Measurements from ENCODE around the gene GAB1.

DNA sequence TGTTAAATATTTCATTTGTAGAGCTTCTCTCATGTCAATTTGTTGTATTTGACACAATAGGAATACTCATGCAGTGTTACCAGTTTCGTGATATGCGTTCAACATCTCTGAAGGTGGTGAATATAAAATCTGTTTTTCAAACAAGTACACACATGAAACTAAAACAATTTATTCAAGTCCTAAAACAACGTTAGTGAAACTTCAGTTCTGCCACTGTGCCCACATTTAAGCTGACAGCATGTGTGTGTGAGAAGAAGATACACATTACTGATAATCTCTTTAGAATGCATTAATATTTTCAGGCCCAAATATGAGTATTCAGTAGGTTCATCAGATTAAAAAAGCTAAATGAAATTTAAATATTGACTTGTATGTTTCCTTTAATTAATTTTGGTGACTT is 21.7 kb downstream of the GAB1 start:
- TF ChIP-seq, protein P1, sequence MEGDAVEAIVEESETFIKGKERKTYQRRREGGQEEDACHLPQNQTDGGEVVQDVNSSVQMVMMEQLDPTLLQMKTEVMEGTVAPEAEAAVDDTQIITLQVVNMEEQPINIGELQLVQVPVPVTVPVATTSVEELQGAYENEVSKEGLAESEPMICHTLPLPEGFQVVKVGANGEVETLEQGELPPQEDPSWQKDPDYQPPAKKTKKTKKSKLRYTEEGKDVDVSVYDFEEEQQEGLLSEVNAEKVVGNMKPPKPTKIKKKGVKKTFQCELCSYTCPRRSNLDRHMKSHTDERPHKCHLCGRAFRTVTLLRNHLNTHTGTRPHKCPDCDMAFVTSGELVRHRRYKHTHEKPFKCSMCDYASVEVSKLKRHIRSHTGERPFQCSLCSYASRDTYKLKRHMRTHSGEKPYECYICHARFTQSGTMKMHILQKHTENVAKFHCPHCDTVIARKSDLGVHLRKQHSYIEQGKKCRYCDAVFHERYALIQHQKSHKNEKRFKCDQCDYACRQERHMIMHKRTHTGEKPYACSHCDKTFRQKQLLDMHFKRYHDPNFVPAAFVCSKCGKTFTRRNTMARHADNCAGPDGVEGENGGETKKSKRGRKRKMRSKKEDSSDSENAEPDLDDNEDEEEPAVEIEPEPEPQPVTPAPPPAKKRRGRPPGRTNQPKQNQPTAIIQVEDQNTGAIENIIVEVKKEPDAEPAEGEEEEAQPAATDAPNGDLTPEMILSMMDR (IDR thresholded peaks at IDR 0.05; ENCODE audit: control extremely low read depth in 1 of 3, insufficient read depth in 1 of 3, low read depth in 1 of 3, low read length in 3 of 3) = no peak
- TF ChIP-seq GABPA (IDR thresholded peaks at IDR 0.05; ENCODE audit: borderline replicate concordance, insufficient read depth, low read length) (no peak), POLR2A (IDR thresholded peaks at IDR 0.05; ENCODE audit: control extremely low read depth in 1 of 2, low read depth in 2 of 2, low read length in 2 of 2) (no peak), RAD21 (IDR thresholded peaks at IDR 0.05 in 1 of 2, conservative IDR thresholded peaks at IDR 0.05 in 1 of 2; ENCODE audit: low read depth in 2 of 2, low read length in 2 of 2) (no peak), SIN3A (conservative IDR thresholded peaks at IDR 0.05 in 1 of 2, IDR thresholded peaks at IDR 0.05 in 1 of 2; ENCODE audit: low read depth in 1 of 2, low read length in 2 of 2) (no peak), KDM1A (IDR thresholded peaks at IDR 0.05; ENCODE audit: borderline replicate concordance, low read length) (no peak), JUND (IDR thresholded peaks at IDR 0.05; ENCODE audit: low read length) (no peak), ZNF274 (IDR thresholded peaks at IDR 0.05; ENCODE audit: borderline replicate concordance, extremely low read depth, low read length) (no peak), SIRT6 (IDR thresholded peaks at IDR 0.05; ENCODE audit: low read length) (no peak), CHD2 (IDR thresholded peaks at IDR 0.05; ENCODE audit: low read length) (no peak), NRF1 (IDR thresholded peaks at IDR 0.05; ENCODE audit: low read depth, low read length) (no peak), JUN (IDR thresholded peaks at IDR 0.05; ENCODE audit: low read depth, low read length) (no peak), BRCA1 (IDR thresholded peaks at IDR 0.05; ENCODE audit: low read depth, low read length) (no peak), EZH2 (IDR thresholded peaks at IDR 0.05; ENCODE audit: low read depth, low read length, severe bottlenecking) (no peak)
